Measurements from ENCODE around the gene TMEM87B. TPM values are rescaled to one million over a fixed set of nuclear protein-coding genes. Genes with fewer than 3 reads are reported as not detected.

Gene TMEM87B
- total and polyA plus RNA-seq, 2 of the 4 experiments (the other 2 are of a cell fraction): 6.3 to 12.5 TPM

- peaks cover 4% of the 10 kb centered on the region for H4K20me1 ChIP-seq (ENCODE audit: insufficient read depth, low read length)
These were observed 10.4 kb downstream of the TMEM87B start for GRCh38 chr2:112065486-112065885.

More at GRCh38 chr2:112065486-112065885, 10.4 kb downstream of the TMEM87B start:
- peak overlapping the region; percentile 46; the same call in 1 of the 2 replicates for H3K14ac ChIP-seq (replicated peaks; ENCODE audit: low read depth, low read length)
- H3K4me3 ChIP-seq (ENCODE audit: insufficient read depth, low read depth, low read length): no peak overlapping the region
- H2BK20ac ChIP-seq (ENCODE audit: low read depth, low read length): peak overlapping the region; percentile 73
- intact Hi-C loops (cut with micrococcal nuclease) (no loop called here), in situ Hi-C loops (cut with MboI; ENCODE audit: low sequenced_read_pairs) (no loop called here), dilution Hi-C loops (cut with HindIII; ENCODE audit: low sequenced_read_pairs, unreplicated experiment) (no loop called here)
- peak overlapping the region; percentile 71; the same call in 1 of the 2 replicates for H4K91ac ChIP-seq (ENCODE audit: insufficient read depth, low read depth, low read length)
- CTCF ChIA-PET: no interaction called here
- H3K4me2 ChIP-seq (ENCODE audit: low read depth, low read length): peak overlapping the region; percentile 36; the same call in 1 of the 2 replicates
- peak overlapping the region; percentile 69 for H2BK5ac ChIP-seq (ENCODE audit: low read depth, low read length, poor library complexity, severe bottlenecking)
- no peaks in the 10 kb centered on the region for H3K27me3 ChIP-seq (ENCODE audit: control insufficient read depth, insufficient read depth, low read length)
- H3K9me3 ChIP-seq (ENCODE audit: control insufficient read depth, insufficient read depth, low read length): no peaks in the 10 kb centered on the region
- TF ChIP-seq CEBPB (IDR thresholded peaks at IDR 0.05; ENCODE audit: low read depth, low read length) (peak; percentile 7; the same call in 1 of the 2 replicates), FOS (IDR thresholded peaks at IDR 0.05; ENCODE audit: low read depth, low read length) (no peak)
- H3K23ac ChIP-seq (ENCODE audit: low read depth, low read length): no peak overlapping the region
- peaks cover 32 to 56% of the 10 kb centered on the region in 2 experiments for H3K79me1 ChIP-seq (ENCODE audit: low read depth in 1 of 2, low read length in 2 of 2)
- peak overlapping the region; percentile 33 for H2AK5ac ChIP-seq (ENCODE audit: low read depth, low read length)
- H3K4me1 ChIP-seq (ENCODE audit: control insufficient read depth, insufficient read depth, low read length): peaks cover 12% of the 10 kb centered on the region
- peak overlapping the region; percentile 84 for H2BK120ac ChIP-seq (ENCODE audit: low read depth, low read length)
- peak; percentile 46 for ATAC-seq (ENCODE audit: low read depth)
- POLR2A ChIA-PET (ENCODE audit: unreplicated experiment): no interaction called here
- H3K56ac ChIP-seq (ENCODE audit: extremely low read depth, insufficient read depth, low read length): peak overlapping the region; percentile 40; the same call in 1 of the 2 replicates
- H4K5ac ChIP-seq (ENCODE audit: low read depth, low read length): no peak overlapping the region
- BruUV-seq (replicated peaks): no TSS peak
- peak overlapping the region; percentile 17 to 52; a peak in 2 of 4 replicates for H4K8ac ChIP-seq (ENCODE audit: low read depth in 2 of 2, low read length in 2 of 2)
- H3K9ac ChIP-seq (ENCODE audit: low read depth, low read length): peak overlapping the region; percentile 10; the same call in 1 of the 2 replicates
- peak overlapping the region; percentile 40 for H3K18ac ChIP-seq (ENCODE audit: low read depth, low read length)
- DNase-seq: no peak
- H3K27ac ChIP-seq (ENCODE audit: insufficient read depth, low read length): peak overlapping the region; percentile 78
- 0 out of 3 replicates have a peak overlapping the region, but pooled peaks have one; percentile 39 for H2BK15ac ChIP-seq (ENCODE audit: low read depth, low read length)
- peaks cover 33% of the 10 kb centered on the region for H3K36me3 ChIP-seq (ENCODE audit: control insufficient read depth, insufficient read depth, low read length)
- WGBS, 2 experiments (ENCODE audit: extremely low coverage in 2 of 2, insufficient read length in 1 of 2): 83% methylated on average over 1 of the region's 5 CpGs; no CpG with 5 or more reads in 1 of the 2 experiments
- H3K9me1 ChIP-seq (ENCODE audit: insufficient read depth, low read length): peaks cover 9% of the 10 kb centered on the region
- H2AFZ ChIP-seq (replicated peaks; ENCODE audit: low read length, poor library complexity): no peak overlapping the region
- H3K4ac ChIP-seq (ENCODE audit: low read depth, low read length): peak overlapping the region; percentile 65
- H2AK9ac ChIP-seq (replicated peaks; ENCODE audit: low read depth, low read length, poor library complexity): no peak overlapping the region

Data from IMR-90 (cell line).